ENCODE results near the gene OTUD1. TPM values are rescaled to one million over a fixed set of nuclear protein-coding genes. Genes with fewer than 3 reads are reported as not detected.

OTUD1 gene
- total and polyA plus RNA-seq, 2 donors (not counting 1 experiment from before 2014, with no cell fraction given) = 69.0 to 92.8 TPM

DNA sequence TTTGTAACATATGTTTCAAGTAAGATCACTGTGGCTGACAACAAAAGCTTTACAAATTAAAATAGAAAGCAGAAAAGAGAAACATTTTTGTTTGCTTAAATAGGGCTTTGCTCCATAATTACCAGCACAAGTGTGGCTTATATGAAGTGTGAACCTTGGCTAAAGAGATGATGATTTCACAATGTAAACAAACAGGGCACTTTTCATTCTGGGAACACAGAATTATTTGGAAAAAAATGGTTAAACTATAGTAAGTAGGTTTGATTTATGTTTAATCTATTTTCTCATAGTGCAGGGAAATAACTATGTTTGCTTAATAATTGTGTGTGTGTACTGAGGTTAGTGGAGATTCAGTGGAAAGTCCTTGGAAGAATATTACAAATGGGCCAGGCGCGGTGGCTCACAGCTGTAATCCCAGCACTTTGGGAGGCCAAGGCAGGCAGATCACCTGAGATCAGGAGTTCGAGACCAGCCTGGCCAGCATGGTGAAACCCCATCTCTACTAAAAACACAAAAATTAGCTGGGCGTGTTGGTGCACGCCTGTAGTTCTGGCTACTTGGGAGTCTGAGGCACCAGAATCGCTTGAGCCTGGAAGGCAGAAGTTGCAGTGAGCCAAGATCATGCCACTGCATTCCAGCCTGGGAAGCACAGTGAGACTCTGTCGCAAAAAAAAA lies 19.1 kb upstream of the OTUD1 start:
- no peak overlapping the region for H3K9ac ChIP-seq (ENCODE audit: low read length)
- no peak overlapping the region for H3K4me2 ChIP-seq (replicated peaks; ENCODE audit: low read depth, low read length, poor library complexity, severe bottlenecking)
- H3K4me3 ChIP-seq (ENCODE audit: control extremely low read depth in 1 of 5, extremely low read depth in 1 of 5, insufficient read depth in 1 of 5, low read depth in 2 of 5, low read length in 4 of 5) = no peak overlapping the region
- WGBS (ENCODE audit: insufficient coverage) = 98% methylated on average over 6 of the region's 7 CpGs
- ChIA-PET CTCF (interaction anchor here (0.5 kb wide), 1 partner anchor 95 kb away, joined by 5 read pairs; no protein-coding TSS in a partner anchor), POLR2A (interaction anchor here (0.6 kb wide), 1 partner anchor 18 kb away, joined by 4 read pairs; no protein-coding TSS in a partner anchor)
- no peak for ATAC-seq (ENCODE audit: low read depth)
- no peak for DNase-seq
- no peak overlapping the region for H3K4me3 Mint-ChIP-seq
- H3K27ac ChIP-seq (ENCODE audit: low read length in 2 of 2) = no peak overlapping the region
- no peaks in the 10 kb centered on the region for H3K36me3 ChIP-seq (replicated peaks in 1 of 2; ENCODE audit: control extremely low read depth in 1 of 2, control insufficient read depth in 1 of 2, extremely low read depth in 1 of 2, insufficient read depth in 2 of 2, low read length in 1 of 2)
- intact Hi-C loops (cut with micrococcal nuclease) = loop anchor here (10.0 kb wide), 1 partner anchor 45 kb away; no protein-coding TSS in a partner anchor
- TF ChIP-seq, protein P1, sequence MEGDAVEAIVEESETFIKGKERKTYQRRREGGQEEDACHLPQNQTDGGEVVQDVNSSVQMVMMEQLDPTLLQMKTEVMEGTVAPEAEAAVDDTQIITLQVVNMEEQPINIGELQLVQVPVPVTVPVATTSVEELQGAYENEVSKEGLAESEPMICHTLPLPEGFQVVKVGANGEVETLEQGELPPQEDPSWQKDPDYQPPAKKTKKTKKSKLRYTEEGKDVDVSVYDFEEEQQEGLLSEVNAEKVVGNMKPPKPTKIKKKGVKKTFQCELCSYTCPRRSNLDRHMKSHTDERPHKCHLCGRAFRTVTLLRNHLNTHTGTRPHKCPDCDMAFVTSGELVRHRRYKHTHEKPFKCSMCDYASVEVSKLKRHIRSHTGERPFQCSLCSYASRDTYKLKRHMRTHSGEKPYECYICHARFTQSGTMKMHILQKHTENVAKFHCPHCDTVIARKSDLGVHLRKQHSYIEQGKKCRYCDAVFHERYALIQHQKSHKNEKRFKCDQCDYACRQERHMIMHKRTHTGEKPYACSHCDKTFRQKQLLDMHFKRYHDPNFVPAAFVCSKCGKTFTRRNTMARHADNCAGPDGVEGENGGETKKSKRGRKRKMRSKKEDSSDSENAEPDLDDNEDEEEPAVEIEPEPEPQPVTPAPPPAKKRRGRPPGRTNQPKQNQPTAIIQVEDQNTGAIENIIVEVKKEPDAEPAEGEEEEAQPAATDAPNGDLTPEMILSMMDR (IDR thresholded peaks at IDR 0.05) = no peak
- no peak for TF ChIP-seq EZH2 (IDR thresholded peaks at IDR 0.05; ENCODE audit: borderline replicate concordance, insufficient read depth, low read depth, low read length, poor library complexity, severe bottlenecking)
- H3K27ac Mint-ChIP-seq = no peak overlapping the region
- H3K27me3 ChIP-seq (replicated peaks in 1 of 4; ENCODE audit: control extremely low read depth in 1 of 4, control insufficient read depth in 3 of 4, insufficient read depth in 4 of 4, low read length in 3 of 4) = no peaks in the 10 kb centered on the region
- peaks cover 0 to 3% (median 0%) of the 10 kb centered on the region in 3 donors for H3K9me3 ChIP-seq (ENCODE audit: control extremely low read depth in 1 of 3, control insufficient read depth in 2 of 3, insufficient read depth in 1 of 3, low read length in 2 of 3)
- no peak overlapping the region for H2AFZ ChIP-seq (ENCODE audit: insufficient read depth, low read depth, low read length, poor library complexity, severe bottlenecking)
- no peaks in the 10 kb centered on the region for H3K79me2 ChIP-seq (ENCODE audit: control insufficient read depth, insufficient read depth, low read length)
- H3K4me1 Mint-ChIP-seq = peaks cover 2% of the 10 kb centered on the region
- H3K27me3 Mint-ChIP-seq = no peaks in the 10 kb centered on the region
- no peaks in the 10 kb centered on the region for H3K9me3 Mint-ChIP-seq (ENCODE audit: insufficient read depth)
- H3K4me1 ChIP-seq (ENCODE audit: control insufficient read depth in 2 of 2, insufficient read depth in 2 of 2, low read length in 2 of 2) = no peaks in the 10 kb centered on the region
- H4K20me1 ChIP-seq (ENCODE audit: control insufficient read depth, insufficient read depth, low read length, poor library complexity, severe bottlenecking) = no peaks in the 10 kb centered on the region

DNA sequence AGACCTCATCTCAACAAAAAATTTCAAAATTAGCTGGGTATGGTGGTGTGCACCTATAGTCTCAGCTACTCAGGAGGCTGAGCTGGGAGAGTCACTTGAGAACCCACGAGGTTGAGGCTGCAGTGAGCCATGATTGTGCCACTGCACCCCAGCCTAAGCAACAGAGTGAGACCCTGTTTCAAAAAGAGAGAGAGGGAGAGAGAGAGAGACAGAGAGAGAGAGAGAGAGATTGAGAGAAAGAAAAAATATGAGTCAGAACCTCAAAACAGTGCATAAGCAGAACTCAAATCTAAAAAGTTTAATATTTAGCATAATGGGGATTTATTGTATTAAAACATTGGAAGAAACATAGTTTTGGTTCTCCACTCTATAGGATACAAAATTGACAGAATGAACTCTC lies 17.5 kb upstream of the OTUD1 start:
- Histone ChIP-seq H3K27me3 (replicated peaks in 1 of 4; ENCODE audit: control extremely low read depth in 1 of 4, control insufficient read depth in 3 of 4, insufficient read depth in 4 of 4, low read length in 3 of 4) (peaks cover 0 to 4% (median 1%) of the 10 kb centered on the region in 4 experiments), H3K27ac (ENCODE audit: low read length in 2 of 2) (no peak overlapping the region), H3K79me2 (ENCODE audit: control insufficient read depth, insufficient read depth, low read length) (no peaks in the 10 kb centered on the region), H3K36me3 (replicated peaks in 1 of 2; ENCODE audit: control extremely low read depth in 1 of 2, control insufficient read depth in 1 of 2, extremely low read depth in 1 of 2, insufficient read depth in 2 of 2, low read length in 1 of 2) (no peaks in the 10 kb centered on the region), H3K4me1 (ENCODE audit: control insufficient read depth in 2 of 2, insufficient read depth in 2 of 2, low read length in 2 of 2) (no peaks in the 10 kb centered on the region), H4K20me1 (ENCODE audit: control insufficient read depth, insufficient read depth, low read length, poor library complexity, severe bottlenecking) (no peaks in the 10 kb centered on the region), H3K9me3 (ENCODE audit: control extremely low read depth in 1 of 3, control insufficient read depth in 2 of 3, insufficient read depth in 1 of 3, low read length in 2 of 3) (peaks cover 0 to 3% (median 0%) of the 10 kb centered on the region in 3 donors), H3K4me2 (replicated peaks; ENCODE audit: low read depth, low read length, poor library complexity, severe bottlenecking) (no peak overlapping the region), H3K9ac (ENCODE audit: low read length) (no peak overlapping the region), H3K4me3 (ENCODE audit: control extremely low read depth in 1 of 5, extremely low read depth in 1 of 5, insufficient read depth in 1 of 5, low read depth in 2 of 5, low read length in 4 of 5) (no peak overlapping the region), H2AFZ (ENCODE audit: insufficient read depth, low read depth, low read length, poor library complexity, severe bottlenecking) (no peak overlapping the region)
- TF ChIP-seq EZH2 (IDR thresholded peaks at IDR 0.05; ENCODE audit: borderline replicate concordance, insufficient read depth, low read depth, low read length, poor library complexity, severe bottlenecking) = no peak
- TF ChIP-seq, protein P1 (IDR thresholded peaks at IDR 0.05) = no peak
- POLR2A ChIA-PET = no interaction called here
- Mint-ChIP-seq H3K9me3 (ENCODE audit: insufficient read depth) (no peaks in the 10 kb centered on the region), H3K27me3 (no peaks in the 10 kb centered on the region), H3K4me3 (no peak overlapping the region), H3K27ac (no peak overlapping the region), H3K4me1 (no peaks in the 10 kb centered on the region)
- ATAC-seq (ENCODE audit: low read depth) = no peak
- WGBS (ENCODE audit: insufficient coverage) = 88% methylated on average over 1 of the region's 1 CpG
- intact Hi-C loops (cut with micrococcal nuclease) = no loop called here
- CTCF ChIA-PET = no interaction called here
- no peak for DNase-seq
